HepG2 (cell line): ENCODE data around the gene PHAX. TPM values are rescaled to one million over a fixed set of nuclear protein-coding genes. Genes with fewer than 3 reads are reported as not detected.

Experiments
- AFF4 ChIP-seq: sonication (generic); formaldehyde crosslinking; IDR thresholded peaks from 2 replicates; pipeline ENCODE4 v1.4.0; 2020; ENCODE audit warnings: missing genetic modification reagents
- GLI4 ChIP-seq: sonication (generic); formaldehyde crosslinking; IDR thresholded peaks from 2 replicates; pipeline ENCODE4 v1.5.1; 2020; ENCODE audit warnings: missing genetic modification reagents, mild to moderate bottlenecking, moderate library complexity, borderline replicate concordance
- HNF4A ChIP-seq: sonication (generic); formaldehyde crosslinking; IDR thresholded peaks from 2 replicates; pipeline ENCODE4 v1.4.0; 2020; ENCODE audit warnings: missing genetic modification reagents
- KIAA2018 ChIP-seq: sonication (generic); formaldehyde crosslinking; IDR thresholded peaks from 2 replicates; pipeline ENCODE4 v1.5.0; 2020; ENCODE audit warnings: mild to moderate bottlenecking, missing genetic modification reagents, borderline replicate concordance
- KLF11 ChIP-seq: IDR thresholded peaks from 2 replicates; pipeline ENCODE4 v1.6.1; 2016; ENCODE audit warnings: missing compliant biosample characterization
- MZF1 ChIP-seq: sonication (generic); formaldehyde crosslinking; IDR thresholded peaks from 2 replicates; pipeline ENCODE4 v1.8.1; 2023; ENCODE audit warnings: mild to moderate bottlenecking, missing genetic modification reagents, borderline replicate concordance
- NFATC3 ChIP-seq: sonication (generic); formaldehyde crosslinking; IDR thresholded peaks from 2 replicates; pipeline ENCODE4 v1.5.1; 2020; ENCODE audit warnings: mild to moderate bottlenecking, missing genetic modification reagents
- PHF20 ChIP-seq: sonication (generic); formaldehyde crosslinking; IDR thresholded peaks from 2 replicates; pipeline ENCODE4 v1.5.0; 2020; ENCODE audit warnings: mild to moderate bottlenecking, missing genetic modification reagents
- PLRG1 ChIP-seq: fragments of 450-650 bp; conservative IDR thresholded peaks from 2 replicates; pipeline ENCODE4 v1.6.1; 2016
- ZBTB7B ChIP-seq: sonication (generic); formaldehyde crosslinking; IDR thresholded peaks from 2 replicates; pipeline ENCODE4 v1.4.0; 2020; ENCODE audit warnings: missing genetic modification reagents
- ZC3H13 ChIP-seq: sonication (generic); formaldehyde crosslinking; IDR thresholded peaks from 2 replicates; pipeline ENCODE4 v1.8.1; 2023; ENCODE audit warnings: mild to moderate bottlenecking, missing genetic modification reagents, moderate library complexity
- ZNF33A ChIP-seq: sonication (generic); formaldehyde crosslinking; IDR thresholded peaks from 2 replicates; pipeline ENCODE4 v1.5.1; 2020; ENCODE audit warnings: missing genetic modification reagents, mild to moderate bottlenecking, moderate library complexity, borderline replicate concordance
- ZNF383 ChIP-seq: sonication (generic); formaldehyde crosslinking; IDR thresholded peaks from 2 replicates; pipeline ENCODE4 v1.4.0; 2020; ENCODE audit warnings: missing genetic modification reagents, mild to moderate bottlenecking, borderline replicate concordance
- ZNF552 ChIP-seq: sonication (generic); formaldehyde crosslinking; IDR thresholded peaks from 2 replicates; pipeline ENCODE4 v1.9.0; 2022; ENCODE audit warnings: missing genetic modification reagents, mild to moderate bottlenecking, borderline replicate concordance
- ZNF576 ChIP-seq: sonication (generic); formaldehyde crosslinking; IDR thresholded peaks from 2 replicates; pipeline ENCODE4 v1.4.0; 2020; ENCODE audit warnings: mild to moderate bottlenecking, missing genetic modification reagents
- ZNF644 ChIP-seq: IDR thresholded peaks from 2 replicates; pipeline ENCODE4 v1.6.1; 2016; ENCODE audit warnings: low read depth
- ZNF781 ChIP-seq: sonication (generic); formaldehyde crosslinking; IDR thresholded peaks from 2 replicates; pipeline ENCODE4 v1.5.1; 2020; ENCODE audit warnings: borderline replicate concordance, mild to moderate bottlenecking, missing genetic modification reagents; ENCODE audit errors: not compliant biosample characterization
- polyA plus RNA-seq, 8 experiments: library from polyadenylated mRNA; depleted of rRNA in 3 of 8; stranded (reverse) in 7 of 8; unstranded in 1 of 8; fragments of >200 nt; fragmentation: Illumina TruSeq in 4 of 8; extraction: Trizol in 4 of 8; gene quantifications; 2 replicates each; pipeline versions ENCODE4 v1.2.1 to v1.2.3, GENCODE V29; 2011 to 2016; ENCODE audit warnings: low read depth in 4 of 8, missing spikeins in 1 of 8, mixed read lengths in 1 of 8; ENCODE audit not compliant: insufficient read depth in 1 of 8
- total RNA-seq, 5 experiments: library from RNA; depleted of rRNA; stranded (reverse); fragments of >200 nt; fragmentation: Illumina TruSeq; extraction: Trizol; gene quantifications; 2 replicates each; pipeline ENCODE4 v1.2.3, GENCODE V29; 2016; ENCODE audit warnings: low read depth in 1 of 5

PHAX gene
- total and polyA plus RNA-seq, 2 of the 13 experiments (the other 11 are each of a cell fraction or from before 2014, with no cell fraction given), result 20.0 to 59.7 TPM

DNA sequence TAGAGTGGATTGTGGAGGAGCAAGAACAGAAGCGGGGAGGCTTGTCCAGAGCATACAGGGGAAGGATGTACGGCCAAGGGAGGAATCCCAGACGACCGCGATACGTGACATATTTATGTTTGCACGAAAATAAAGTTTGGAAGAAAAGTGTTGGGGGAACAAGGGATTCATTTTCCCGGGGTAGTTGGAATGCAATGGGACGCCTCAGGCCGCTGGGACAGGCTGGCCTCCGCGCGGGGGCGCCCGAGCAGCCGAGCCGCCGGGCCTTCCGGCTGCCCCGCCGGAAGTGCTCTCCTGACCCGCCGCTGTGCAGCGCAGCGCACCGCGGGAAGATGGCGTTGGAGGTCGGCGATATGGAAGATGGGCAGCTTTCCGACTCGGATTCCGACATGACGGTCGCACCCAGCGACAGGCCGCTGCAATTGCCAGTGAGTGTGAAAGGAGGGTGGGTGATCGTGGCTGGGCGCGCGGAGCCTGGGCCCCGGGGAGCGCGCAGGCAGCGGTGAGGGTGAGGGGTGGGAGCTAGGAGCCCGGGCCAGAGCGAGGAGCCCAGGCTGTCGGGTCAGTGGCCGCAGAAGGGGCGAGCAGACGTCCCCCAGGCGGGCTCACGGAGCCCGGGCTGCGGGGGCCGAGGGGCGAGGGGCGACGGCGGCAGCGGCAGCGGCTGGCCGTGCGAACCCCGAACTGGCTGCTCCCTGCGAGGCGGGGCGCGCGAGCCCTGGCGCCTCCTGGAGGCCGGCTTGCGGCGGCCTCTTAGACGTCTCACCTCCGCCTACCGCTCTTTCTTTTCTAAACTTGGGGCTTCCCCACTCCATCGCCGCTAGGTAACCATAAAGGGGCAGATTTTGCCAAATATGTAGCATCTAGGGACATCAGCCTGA is at the start of gene PHAX (continued):
- no peak for TF ChIP-seq NFATC3 (CRISPR knock-in tag)
- TF ChIP-seq ZNF576, result no peak
- TF ChIP-seq ZBTB7B (CRISPR knock-in tag), result no peak
- TF ChIP-seq ZNF383 (CRISPR knock-in tag), result no peak
- no peak for TF ChIP-seq PLRG1
- TF ChIP-seq ZNF552 (CRISPR knock-in tag), result no peak
- TF ChIP-seq KIAA2018 (CRISPR knock-in tag), result no peak
- TF ChIP-seq HNF4A (CRISPR knock-in tag), result 0 out of 2 replicates have a peak, but pooled peaks have one; percentile 17
- no peak for TF ChIP-seq ZNF781 (CRISPR knock-in tag)
- TF ChIP-seq ZC3H13 (CRISPR knock-in tag), result no peak; the same call in 1 of the 2 replicates
- TF ChIP-seq KLF11 (CRISPR knock-in tag), result no peak
- peak; percentile 93 for TF ChIP-seq PHF20 (CRISPR knock-in tag)
- TF ChIP-seq ZNF33A, result no peak
- no peak for TF ChIP-seq ZNF644 (CRISPR knock-in tag)
- TF ChIP-seq AFF4 (CRISPR knock-in tag), result no peak
- no peak for TF ChIP-seq MZF1 (CRISPR knock-in tag)
- TF ChIP-seq GLI4 (CRISPR knock-in tag), result no peak
